HG03378 (cell line): ENCODE results near the gene SPPL2B.

ENCODE experiments used
- ATAC-seq: cut with Tn5 transposase; IDR thresholded peaks from one replicate; pipeline ENCODE4 v1.9.1; 2021; ENCODE audit warnings: mild to moderate bottlenecking, moderate library complexity; ENCODE audit not compliant: unreplicated experiment

The SPPL2B gene

DNA sequence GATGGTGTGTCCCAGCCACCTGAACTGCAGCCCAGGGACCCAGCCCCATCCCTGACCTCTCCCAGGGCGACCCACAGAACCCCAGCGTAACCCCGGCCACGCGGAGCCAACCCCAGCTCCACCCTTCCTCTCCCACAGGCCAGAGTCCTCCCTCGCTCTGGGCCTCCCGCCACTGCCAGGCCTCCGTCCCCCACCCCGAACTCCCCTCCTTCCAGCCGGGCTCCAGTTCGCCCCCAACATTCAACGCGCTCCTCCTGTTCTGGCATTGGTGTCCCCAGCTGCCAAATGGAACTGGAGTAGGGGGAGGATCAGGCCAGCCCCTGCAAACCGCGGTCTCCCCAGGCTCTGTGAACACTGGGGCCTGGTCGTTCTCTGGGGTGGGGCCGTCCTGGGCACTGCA lies 28.0 kb upstream of the SPPL2B start:
- no peak for ATAC-seq

DNA sequence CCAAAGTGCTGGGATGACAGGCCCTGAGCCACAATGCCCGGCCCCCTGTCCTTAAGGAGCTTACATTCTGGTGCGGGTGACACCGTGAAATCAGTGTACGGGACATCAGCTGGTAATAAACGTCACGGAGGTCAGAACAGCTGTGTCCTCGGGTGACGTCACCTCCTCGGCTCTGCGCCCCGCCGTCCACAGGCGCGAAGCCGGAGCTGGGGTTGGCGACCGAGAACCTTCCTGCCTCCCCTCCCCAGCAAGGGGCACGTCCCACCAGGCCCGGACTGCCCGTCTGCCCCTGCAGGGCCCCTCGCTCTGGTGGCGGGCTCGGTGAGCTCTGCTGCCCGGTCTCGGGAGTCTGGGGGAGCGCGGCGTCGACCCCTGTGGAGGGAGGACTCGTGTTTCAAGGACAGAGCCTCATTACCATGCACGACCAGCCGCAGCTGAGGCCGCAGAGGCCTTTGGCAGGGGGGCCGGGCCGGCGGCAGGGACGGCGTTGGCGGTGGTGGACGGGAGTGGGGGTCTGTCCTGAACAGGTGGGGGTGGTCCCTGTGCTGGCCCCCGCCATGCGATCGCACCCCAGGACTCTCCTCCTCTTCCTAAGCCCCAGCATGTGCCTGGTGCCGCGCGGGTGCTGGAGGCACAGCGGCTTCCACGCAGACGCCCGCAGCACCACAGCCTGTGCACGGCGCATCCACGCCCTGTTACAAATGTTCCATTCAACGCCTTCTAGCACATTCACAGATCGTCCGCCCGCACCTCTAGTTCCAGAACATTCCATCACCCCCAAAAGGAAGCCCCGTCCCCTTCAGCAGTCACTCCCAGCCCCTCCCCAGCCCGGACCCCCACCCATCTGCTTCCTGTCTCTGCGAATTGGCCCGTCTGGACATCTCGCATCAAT lies 25.9 kb upstream of the SPPL2B start:
- no peak for ATAC-seq

DNA sequence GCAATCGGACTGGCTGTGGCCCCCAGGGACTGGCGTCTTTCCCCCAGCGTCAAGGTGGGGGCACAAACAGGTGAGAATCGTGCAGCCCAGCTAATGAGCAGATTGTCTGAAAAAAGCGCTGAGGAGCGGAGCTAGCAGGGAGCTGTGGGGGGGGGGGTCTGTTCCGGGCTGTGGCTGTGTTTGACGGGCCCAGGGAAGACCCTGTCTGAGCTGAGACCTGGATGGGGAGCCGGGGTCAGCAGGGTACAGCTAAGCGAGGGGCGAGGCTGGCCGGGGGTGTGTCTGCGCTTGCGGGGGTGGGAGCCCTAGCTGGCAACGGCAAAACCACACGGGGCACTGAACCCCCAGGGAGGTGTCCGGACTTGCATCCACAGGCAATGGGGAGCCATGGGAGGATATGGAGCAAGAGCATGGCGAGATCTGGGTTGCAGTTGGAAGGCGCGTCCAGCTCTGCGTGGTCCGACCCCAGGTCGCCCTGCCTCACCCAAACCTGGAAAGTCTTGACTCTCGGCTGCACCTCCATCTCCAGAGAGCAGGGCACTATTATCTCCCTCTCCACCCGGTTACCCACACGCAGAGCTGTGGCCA lies 25.2 kb upstream of the SPPL2B start:
- ATAC-seq, result no peak

DNA sequence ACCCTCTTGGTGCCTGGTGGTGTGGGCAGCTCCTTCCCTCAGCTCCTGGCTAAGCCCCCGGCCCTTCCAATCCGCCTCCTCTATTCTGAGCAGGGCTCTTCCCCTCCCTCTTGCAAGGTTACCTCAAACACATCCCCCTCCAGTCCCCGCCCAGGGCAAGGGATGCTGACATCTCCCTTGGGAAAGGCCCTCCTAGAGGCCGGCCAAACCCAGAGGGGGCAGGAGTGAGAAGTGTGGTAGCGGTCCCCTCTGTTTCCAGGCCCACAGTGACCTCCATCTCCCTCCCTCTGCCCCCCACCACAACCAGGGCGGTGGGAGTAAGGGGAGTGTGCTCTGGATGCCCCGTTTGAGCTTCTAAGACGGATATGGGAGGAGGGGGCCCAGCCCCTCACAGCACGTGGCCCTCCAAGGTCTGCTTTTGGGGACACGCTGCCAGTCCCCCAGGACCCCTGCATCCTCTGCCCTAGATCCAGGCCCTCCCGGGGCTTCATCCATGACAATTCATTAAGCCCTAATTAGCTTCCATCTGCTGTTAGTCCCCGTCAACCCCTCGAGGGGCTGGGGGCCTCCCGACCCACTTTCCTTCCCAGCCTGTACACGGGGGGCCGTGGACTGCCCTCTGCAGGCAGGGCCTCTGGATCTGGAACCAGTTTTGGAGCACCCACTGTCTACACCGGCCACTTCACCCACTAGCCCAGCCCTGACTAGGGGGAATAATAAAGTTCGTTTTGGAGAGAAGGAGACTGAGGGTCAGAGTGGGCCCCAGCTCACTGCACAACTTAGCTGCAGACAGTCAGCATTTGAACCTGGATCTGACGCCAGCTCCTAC lies 22.8 kb upstream of the SPPL2B start:
- ATAC-seq, result no peak

DNA sequence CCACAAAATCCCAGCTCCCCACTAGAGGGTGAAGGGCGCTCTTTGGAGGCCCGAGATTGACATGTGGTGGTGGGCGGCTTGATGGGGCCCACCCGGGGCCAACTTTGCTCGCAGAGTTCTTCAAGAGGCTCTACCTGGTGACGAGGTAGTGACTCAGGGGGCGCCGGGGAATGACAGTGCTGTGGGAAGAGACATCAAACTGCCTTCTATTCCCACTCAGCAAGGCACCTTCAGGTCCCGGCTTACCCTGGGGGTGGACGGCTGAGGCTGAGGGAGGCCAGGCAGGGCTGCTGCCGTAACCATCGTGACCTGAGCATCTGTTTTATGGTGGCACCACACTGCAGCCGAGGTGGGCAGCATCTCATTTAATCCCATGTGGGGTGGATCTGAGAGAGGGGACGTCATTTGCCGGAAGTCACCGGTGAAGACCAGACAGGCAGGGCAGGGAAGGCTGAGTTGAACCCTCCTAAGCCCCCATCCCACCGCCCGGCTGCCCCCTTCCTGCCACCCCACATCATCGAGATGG lies 22.1 kb upstream of the SPPL2B start:
- no peak for ATAC-seq

DNA sequence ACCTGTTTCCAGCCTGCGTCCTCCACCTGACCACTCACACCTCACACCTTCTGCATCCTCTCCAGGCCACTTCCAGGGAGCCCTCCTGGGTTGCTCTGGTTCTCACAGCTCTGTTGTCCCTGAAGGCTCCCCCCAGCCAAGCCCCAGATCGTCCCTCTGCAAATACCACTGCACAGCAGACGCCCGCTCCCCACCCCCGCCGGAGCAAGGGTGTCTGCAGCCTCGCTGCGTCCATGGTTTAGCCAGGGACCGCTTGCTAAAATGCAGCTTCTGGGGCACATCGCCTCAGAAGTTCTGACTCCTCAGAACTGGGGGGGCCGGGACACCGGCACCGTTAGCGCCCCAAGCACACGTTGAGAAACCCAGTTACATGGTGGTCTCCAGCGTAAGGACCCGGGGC lies 21.5 kb upstream of the SPPL2B start:
- ATAC-seq, result no peak

DNA sequence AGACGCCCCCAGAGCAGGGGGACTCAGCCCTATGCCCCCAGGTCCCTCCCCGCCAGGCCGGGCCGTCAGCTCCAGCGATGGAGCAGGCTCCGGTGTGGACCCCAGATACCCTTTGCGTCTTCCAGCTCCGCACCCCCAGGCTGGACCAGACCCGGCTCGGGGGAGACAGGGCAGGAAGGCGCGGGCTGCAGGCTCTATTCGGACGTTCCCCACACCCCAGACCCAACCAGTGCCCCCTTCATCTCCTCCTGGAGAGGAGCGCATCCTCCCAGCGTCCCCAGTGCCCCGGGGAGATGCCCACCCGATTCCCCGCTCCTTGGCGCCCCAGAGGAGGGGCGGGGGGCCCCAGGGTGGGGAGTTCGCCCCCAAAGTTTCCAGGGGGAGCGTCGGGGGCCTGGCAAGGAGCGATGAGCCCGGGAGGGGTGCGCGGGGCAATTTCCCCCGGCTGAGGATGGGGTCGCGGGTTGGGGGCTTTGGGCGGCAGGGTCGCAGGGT lies 20.9 kb upstream of the SPPL2B start:
- ATAC-seq, result no peak

DNA sequence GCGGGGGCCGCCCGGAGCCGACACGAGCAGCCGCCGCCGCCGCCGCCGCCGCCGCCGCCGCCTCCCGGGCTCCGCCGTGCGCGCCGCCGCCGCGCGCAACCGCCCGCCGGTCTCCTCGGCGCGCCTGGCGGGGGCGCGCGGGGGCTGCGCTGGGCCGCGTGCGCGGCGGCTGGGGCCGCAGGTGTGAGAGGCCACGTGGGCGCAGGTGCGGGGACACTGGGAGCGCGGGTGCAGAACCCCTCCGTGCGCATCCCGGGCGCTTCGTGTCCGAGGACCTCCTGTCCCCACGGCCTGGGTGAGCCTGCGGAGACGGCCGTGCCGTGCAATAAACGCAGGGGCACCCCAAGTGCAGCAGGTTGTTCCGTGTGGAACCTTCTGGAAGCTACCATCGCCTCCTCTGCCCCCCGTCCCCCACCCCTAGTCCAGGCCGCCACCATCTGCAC lies 20.3 kb upstream of the SPPL2B start, which contains the start of gene LINGO3:
TSS of gene LINGO3 (minus strand) at position 41 of the 443 bp plus-strand sequence. CDS start 16,378 bp downstream, outside the sequence.
- ATAC-seq, result no peak

DNA sequence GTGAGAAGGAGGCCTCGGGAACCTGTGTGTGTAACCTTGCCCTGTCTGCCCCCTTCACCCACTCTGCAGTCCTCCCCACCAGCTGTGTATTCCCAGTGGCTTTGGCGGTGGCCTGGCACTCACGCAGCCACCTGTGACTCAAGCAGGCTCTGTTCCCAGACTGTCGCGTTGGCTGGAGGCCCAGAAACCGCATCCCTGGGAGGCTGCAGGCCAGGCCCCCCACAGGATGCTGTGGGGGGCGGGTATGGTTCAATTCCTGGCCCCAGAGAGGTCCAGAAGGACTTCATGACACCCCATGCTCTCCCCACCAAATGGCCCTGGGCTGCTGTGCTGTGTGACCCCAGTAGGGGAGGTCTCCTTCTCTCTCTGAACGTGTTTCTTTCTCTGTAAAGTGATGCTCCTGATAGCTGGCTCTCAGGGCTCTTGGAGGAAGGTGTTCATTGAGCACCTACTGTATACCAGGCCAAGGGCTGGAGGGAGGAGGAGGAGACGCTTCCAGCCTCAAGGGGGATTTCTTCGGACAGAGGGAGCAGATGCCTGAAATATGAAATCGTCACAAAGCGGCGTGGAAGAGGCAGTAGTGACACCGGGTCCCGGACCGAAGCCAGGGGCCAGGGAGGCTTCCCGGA lies 18.6 kb upstream of the SPPL2B start:
- no peak for ATAC-seq

DNA sequence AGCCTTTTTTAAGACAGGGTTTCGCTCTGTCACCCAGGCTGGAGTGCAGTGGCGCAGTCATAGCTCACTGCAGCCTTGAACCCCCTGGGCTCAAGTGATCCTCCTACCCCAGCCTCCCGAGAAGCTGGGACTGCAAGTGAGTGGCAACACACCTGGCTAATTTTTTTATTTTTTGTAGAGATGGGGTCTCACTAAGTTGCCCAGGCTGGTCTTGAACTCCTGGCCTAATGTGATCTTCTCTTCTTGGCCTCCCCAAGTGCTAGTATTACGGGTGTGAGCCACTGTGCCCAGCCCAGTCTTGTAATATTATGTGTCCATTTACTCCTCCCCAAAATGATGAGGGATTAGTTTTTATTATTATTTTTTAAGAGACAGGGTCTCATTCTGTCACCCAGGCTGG lies 17.4 kb upstream of the SPPL2B start:
- ATAC-seq, result no peak

DNA sequence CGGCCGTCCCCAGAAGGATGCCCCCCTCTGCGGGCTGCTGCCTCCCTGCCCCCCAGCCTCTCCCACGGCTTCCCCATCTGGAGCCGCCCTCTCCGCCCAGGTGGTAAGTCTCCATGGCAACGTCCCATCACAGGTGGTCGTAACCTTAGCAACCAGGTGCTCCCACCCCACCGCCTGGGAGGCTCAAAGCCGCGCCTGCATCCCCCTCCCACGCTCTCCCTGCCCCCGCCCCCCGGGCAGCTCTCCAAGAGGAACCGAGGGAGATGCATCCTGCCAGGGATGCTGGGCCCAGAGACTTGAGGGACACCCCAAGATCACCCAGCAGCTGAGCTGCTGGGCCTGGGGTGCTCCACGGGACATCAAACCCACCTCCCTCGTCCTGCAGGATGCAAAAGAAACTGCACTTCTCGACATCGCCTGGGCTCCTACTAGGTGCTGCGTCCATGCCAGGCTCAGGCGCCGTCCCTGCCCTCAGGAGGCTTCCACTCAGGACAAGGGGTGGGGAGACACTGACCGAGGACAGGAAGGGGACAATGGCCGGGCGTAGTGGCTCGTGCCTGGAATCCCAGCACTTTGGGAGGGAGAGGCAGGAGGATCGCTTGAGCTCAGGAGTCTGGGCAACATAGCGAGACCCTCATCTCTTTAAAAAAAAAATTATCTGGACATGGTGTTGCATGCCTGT lies 15.5 kb upstream of the SPPL2B start:
- ATAC-seq, result no peak

DNA sequence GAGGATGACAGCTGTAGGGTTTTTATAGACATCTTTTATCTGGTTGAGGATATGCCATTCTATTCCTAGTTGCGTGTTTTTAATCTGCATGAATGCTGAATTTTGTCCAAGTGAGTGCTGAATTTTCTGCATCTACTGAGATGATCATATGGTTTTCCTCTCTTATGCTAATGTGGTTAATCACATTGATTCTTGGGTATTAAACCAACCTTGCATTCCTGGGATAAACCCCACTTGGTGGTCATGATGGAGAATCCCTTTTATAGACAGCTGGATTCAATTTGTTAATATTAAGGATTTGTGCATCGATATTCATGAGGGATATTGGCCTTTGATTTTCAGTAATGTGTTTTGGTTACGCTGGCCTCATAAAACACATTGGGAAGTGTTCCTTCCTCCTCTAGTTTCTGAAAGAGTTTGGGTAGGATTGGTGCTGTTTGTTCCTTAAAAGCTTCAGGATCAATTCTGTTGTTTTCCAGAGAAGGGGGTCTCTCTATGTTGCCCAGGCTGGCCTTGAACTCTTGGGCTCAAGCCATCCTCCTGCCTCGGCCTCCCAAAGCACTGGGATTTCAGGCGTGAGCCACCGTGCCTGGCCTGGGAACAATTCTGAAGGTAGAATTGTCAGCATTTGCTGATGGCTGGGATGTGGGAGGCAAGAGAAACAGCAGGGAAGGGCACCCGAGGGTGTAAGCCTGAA lies 13.2 kb upstream of the SPPL2B start:
- ATAC-seq, result no peak

DNA sequence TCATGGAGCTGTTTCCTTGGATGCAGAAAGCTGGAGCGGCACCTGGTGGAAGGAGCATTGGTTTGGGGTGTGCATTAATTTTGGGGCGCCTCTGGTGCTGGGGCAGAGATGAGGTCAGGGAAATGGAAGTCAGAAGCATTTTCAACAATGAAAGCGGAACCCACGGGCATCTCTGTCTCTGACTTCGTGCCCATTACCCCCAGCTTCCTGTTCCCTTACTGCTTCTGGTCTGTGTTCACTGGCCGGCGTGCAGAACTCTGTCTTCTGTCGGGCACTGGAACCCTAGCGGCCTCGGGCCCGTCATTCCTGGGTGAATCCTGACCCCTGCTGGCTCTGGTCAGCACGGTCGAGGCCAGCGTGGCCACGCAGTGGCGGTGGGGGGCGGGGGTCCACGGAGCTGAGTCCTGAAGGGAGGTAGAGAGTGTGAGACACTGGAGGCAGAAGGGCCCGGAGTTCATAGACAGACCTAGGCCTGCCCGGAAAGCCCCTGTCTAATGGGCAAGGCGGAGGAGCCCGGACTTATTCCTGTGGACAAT lies 12.6 kb upstream of the SPPL2B start:
- no peak for ATAC-seq

DNA sequence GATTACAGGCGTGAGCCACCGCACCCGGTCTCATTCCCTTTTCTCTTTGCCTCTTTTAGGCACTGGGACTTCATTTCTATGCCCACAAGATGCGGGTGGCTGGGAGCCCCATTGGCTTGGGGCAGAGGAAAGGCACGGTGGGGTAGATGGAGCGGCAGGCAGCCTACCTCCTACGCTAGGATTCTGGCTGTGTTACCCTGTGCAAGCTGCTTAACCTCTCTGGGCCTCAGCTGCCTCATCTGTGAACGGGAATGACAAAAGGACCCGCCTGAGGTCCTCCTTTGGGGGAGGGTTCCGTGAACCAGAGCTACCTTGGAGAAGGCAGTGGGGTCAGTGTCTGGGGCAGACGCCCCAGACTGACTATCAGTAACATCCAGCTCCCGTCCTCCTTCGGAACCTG lies 11.2 kb upstream of the SPPL2B start:
- no peak for ATAC-seq

DNA sequence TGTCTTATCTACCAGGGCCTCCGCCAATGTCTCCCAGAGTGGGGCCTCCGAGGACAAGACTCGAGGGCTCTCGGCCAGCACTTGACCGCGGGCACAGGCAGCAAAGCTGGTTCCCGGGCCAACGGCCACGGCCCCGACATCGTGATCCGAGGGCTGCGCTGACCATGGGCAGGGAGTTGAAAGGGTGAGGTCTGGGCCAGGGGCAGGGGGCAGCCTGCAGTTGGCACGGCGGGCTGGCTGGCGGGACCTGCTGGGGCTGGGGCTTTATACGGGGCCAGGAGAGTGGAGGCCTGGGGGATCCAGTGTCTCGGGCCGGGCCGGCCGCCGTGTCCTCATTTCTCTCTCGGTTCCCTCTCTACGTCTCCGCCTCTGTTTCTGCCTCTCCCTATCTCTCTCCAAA lies 10.7 kb upstream of the SPPL2B start:
- no peak for ATAC-seq

DNA sequence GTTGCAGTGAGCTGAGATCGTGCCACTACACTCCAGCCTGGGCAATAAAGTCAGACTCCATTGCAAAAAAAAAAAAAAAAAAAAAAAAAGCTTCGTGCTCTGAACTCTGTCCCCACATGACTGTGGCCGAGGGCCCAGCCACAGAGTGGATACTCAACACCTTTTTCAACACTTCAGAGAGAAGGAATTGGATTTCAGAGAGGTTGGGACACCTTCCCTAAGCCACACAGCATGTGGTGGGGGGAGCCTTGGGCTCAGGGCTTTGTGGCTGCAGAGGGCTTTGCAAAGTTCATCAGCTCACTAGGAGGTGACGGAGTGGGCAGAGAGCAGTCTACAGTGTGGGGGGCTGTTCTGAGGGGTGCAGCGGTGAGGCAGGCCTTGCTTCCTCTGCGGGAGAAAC lies 9.6 kb upstream of the SPPL2B start:
- ATAC-seq, result no peak

DNA sequence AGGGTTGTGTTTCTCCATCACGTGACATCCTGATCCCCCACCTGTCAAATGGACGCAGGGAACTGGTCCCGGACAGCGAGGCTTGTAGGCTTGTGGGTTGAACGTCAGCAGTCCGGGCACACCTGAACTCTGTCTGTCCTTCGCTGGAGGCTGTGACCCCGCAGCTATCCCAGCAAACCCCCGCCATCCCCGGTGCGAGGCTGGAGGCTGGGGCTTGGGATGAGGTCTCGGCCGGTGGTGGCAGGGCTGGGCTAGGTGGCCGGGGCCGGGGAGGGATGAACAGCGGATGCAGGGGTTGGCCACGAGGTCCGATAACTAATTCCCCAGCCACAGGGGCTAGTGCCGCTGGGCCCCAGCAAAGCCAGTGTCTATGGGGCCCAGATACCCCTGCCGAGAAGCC lies 8.9 kb upstream of the SPPL2B start:
- no peak for ATAC-seq

DNA sequence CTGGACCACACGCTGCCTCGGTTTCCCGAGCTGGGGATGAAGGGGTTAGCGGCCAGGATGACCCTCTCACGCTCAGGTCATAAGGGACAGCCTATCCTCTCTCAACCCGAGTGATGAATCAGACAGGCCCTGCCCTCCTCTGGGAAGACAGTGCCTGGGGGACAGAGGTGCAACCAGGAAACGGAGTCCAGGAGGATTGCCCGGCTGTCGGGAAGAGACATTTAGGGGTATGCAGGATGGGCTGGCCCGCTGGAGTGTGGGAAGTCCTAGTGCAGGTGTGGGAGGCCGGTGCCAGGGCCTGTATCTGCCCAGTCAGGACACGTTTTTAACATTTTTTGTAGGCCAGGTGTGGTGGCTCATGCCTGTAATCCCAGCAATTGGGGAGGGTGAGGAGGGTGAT lies 8.4 kb upstream of the SPPL2B start:
- ATAC-seq, result no peak

DNA sequence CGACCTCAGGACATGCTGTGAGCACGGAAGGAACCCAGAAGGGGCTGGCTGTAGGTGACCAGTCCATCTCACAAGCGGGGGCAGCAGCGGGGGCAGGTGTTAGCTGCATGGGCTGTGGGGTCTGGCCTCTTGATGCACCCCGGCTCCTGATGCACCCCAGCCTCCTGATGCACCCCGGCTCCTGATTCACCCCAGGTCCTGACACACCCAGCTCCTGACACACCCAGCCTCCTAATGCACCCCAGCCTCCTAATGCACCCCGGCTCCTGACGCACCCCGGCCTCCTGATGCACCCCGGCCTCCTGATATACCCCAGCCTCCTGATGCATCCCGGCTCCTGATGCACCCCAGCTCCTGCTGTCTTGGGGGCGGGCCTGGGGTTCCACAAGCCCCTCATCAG lies 7.5 kb upstream of the SPPL2B start:
- no peak for ATAC-seq
